HG03521 (cell line): ENCODE results near the gene PIGX.
A peak's percentile ranks its signal among the peaks of the same experiment; 100 is the strongest.

Experiments used
- ATAC-seq: cut with Tn5 transposase; IDR thresholded peaks from one replicate; pipeline ENCODE4 v1.9.1; 2021; ENCODE audit warnings: mild to moderate bottlenecking, moderate library complexity; ENCODE audit not compliant: unreplicated experiment

The PIGX gene

DNA sequence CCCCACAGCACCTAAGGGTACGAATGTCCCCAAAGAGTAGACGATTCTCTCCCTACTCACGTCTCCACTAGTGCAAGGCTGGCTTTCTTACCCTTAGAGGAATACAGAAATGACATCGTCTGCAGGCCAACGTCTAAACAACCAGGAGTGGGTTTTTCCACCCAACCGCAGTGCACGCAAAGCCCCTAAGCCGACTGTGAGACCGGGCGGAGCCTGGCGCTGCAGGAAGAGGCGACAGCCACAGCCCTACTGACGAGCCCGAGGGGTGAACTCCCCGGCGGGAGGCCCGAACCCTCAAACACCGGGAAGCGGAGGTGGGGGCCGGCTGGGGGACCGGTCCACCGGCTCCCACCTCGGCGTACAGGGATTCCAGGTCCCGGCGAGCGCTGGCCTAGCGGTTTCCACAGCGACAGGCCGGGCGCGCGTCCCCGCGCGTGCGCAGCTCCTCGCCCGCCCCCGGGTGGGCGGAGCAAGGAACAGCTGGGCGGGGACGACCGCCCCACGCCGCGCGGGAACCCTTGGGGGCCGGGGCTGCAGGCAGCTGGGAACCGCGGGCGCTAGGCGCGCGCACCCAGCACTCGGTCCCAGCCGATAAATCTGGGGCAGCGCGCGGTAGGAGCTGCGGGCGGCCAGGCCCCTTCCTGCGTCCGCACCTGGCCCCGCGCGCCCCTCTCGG is at the start of gene PIGX, which contains the start of gene CEP19:
Gene PIGX, plus strand, starts transcription at position 540 of the 676 bp plus-strand sequence.
Gene CEP19, minus strand, starts transcription at position 413 of the 676 bp plus-strand sequence. CDS start 3,593 bp downstream, outside the sequence.
- ATAC-seq, result peak; percentile 77

DNA sequence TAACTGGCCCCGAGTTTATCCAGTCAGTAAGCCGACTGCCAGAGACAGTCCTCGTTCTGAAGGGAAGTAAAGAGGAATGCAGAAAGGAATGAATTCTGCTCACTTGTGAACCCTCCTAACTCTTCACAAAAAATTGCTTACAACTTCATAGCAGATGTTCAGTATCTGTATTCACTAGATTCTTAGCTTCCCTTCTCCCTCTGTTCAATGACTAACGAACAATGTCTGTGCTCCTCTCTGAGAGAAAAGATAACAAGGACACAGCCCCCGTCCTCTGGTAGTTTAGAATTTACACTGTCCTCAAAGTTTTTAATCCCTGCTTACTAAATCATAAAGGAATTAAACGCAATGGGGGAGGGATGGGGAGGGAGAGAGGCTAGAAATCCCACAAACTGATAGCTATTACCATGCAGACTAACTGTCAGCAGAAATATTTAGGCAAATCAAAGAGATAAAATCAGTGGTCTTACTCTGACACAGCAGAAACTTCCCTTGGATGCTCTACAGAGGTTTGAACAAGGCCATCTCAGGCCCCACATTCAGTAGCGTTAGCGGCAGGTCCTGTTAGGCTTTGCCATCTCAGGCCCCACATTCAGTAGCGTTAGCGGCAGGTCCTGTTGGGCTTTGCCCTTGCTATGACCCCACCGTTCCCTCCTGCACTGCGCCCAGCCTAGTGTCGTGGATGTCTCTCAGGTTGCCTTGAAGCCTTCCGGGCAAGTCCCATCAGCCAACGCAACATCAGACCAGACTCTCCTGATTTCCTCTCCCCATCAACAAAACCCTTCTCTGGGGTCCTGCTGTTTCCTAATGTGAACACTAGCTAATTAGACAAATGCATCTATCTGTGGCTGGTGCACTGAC is 49.2 kb upstream of the PIGX start:
- ATAC-seq, result no peak

DNA sequence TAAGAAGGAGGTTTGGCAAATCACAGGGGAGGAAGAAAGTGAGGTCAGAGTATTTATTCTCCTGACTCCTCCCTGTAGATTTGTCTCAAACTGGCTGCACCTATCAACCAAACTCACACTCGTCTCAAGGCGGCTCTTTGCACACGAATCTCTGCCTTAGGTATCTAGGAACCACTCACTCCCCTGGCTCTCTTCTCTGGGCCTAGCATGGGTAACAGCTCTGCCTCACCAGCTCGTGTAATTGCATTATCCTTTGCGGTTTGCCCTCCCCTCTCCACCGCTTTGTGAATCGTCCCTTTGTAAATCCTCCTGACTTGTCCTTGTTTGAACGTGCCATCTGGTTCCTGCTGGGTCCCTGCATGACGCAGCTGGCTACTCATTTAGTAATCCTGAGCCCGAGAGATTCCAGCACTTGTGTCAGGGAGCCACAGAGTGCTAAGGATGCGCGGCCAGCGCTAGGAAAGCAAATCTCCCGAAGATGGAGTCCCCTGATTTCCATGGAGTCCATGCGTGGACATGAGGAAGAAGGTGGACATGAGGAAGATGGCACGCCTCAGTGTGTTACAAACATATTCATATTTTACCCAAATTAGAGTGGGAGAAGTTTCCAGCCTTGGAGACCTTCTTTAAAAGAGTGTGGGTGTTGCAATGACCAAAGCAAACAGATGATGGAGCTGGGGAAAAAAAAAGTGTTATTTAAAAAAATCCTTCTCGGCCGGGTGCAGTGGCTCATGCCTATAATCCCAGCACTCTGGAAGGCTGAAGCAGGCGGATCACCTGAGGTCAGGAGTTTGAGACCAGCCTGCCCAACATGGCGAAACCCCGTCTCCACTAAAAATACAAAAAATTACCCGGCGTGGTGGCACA is 45.9 kb upstream of the PIGX start:
- ATAC-seq, result no peak

DNA sequence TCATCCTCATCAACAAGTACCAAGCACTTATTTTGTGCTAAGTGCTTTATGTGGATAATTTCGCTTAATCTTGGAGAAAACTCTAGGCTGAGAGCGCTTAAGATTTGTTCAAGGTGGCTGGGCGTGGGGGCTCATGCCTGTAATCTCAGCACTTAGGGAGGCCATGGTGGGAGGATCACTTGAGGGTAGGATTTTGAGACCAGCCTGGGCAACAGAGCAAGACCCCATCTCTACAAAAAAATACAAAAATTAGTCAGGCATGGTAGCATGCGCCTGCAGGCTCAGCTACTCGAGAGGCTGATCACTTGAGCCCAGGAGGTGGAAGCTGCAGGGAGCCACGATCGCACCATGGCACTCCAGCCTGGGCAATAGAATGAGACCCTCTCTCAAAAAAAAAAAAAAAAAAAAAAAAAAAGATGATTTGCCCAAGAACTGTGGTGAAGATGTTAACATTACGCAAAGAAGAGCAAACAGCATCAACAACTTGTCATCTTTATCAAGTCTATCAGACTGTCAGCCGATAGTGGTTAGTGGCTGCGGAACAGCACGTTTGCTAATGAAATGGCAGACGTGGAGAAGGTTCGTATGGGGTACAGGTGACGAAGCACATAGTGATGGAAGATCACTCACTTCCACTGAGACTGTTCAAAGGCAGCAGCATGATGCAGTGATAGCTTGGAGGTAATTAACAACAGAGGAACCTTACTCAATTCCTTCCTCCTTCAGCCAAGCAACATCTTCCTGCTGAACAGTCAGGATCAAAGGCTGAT is 44.9 kb upstream of the PIGX start:
- ATAC-seq, result no peak

DNA sequence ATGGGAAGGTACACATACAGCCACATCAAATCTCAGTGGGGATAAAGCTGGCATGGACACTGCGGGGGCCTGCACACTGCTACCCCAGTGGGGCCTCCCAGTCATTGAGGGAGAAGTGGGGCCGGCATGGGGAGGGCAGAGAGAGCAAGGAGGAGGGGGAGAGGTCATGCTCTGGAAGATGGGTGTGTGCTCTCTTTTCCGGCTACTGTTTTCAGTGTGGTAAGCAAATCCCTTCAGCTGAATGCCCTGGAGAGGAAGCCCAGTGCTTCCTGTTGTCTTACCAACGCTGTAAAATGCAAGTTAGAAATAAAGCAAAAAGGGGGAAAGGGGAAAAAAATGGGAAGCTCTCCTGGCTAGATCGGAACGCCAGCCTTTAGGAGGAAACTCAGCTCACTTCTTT is 41.8 kb upstream of the PIGX start:
- no peak for ATAC-seq

DNA sequence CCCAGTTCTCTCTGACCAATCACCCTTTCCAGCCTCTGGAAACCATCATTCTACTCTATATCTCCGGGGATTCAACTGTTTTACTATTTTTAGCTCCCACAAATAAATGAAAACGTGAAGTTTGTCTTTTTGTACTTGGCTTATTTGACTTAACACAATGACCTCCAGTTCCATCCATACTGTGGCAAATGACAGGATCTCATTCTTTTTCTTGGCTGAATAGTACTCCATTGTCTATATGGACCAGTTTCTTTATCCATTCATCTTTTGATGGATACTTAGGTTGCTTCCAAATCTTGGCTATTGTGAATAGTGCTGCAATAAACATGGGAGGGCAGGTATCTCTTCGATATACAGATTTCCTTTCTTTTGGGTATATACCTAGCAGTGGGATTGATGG is 38.5 kb upstream of the PIGX start:
- ATAC-seq, result no peak

DNA sequence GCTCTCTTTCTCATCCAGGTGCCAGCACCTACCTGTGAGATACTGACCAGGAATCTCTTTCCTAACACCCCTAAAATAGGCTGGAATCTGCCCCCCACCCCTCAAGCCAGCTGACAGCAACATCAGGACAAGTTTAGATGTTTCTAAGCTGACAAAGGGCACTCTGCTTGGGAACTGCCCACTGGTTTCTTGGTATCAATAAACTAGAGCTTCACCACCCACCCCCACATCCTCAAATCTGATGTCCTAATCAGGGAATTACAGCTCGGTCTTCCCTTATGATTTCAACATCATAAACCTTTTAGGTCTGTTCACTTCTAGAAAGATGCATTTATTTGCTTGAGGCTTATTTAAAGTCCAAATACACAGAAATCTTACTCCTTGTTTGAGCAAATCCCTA is 34.8 kb upstream of the PIGX start:
- ATAC-seq, result no peak

DNA sequence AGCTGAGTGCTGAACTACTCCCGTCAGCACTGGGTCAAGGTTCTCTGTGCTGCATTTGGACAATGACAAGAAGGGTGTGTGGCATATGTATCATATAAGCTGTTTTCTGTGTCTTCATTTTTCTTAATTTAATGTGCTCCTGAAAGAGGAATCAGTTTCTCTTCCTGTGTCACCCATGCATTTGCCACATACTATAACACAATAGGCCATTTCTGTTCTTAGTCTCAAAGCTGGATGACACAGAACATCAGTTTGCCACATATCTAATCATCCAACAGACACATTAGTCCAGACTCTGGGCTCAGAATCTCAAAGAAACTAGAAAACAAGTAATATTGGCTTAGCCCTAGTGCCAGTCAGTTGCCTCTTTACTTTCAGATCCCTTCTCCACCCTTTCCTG is 34.2 kb upstream of the PIGX start:
- no peak for ATAC-seq

DNA sequence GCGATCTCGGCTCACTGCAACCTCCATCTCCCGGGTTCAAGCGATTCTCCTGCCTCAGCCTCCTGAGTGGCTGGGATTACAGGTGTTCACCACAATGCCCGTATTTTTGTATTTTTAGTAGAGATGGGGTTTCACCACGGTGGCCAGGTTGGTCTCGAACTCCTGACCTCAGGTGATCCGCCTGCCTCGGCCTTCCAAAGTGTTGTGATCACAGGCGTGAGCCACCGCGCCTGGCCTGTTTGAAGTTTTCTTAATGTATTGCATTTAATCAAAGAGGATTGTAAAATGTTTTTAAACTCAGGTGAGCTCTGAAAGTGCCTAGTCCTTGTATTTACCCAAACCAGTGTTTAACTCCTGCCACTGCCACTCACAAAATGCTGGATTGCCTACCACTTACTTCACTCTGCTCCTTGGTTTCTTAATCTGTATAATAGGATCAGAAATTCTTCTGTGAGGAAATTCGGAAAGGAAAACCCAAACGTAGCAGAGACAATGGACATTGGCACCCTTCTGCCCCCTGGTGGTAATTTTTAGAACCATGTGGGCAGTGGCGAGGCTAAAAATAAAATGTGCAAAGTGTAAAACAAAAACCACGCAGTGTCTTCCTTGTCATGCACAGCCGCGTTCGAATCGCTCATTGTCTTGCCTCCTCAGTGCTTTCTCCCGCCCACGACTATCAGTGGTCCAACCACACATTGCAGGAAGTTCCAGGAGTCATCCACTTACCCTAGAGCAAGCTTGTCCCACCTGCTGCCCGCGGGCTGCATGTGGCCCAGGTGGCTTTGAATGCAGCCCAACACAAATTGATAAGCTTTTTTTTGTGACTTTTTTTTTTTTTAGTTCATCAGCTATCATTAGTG is 27.4 kb upstream of the PIGX start:
- peak; percentile 82 for ATAC-seq

DNA sequence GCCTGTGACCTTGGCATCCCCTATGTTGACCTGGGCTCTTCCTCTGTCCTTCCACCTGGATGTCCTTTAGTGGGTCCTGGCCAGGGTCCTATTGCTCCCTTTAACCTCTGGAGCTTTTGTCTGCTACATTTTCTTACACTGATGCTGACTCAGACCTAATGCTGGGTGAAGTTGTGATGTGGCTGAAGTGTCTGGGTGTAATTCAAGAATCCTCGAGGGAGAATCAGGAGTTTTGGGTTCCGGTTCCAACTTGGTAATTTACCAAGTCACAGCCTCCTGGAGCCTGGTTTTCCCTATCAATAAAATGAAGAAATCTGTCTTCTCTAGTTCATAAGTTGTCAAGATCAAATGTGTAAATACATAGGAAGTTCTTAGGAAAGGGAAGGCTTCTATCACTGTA is 25.7 kb upstream of the PIGX start:
- no peak for ATAC-seq

DNA sequence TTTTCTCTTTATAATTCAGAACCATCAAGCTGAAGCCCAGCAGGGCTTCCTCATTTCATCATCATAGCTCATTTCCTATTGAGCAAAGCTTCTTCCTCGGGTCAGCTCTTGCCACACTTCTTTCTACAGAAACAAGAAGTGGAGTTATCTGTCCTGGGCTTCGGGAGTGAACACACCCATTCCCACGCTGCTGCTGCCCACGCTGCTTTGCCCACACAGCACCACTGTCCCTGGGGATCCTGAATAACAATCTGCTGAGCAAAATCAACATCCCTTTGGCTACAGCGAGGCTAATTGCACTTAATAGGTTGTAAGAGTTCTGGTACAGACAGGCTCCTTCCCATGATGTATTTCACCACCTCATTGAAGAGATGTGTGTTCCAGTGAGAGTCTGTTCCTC is 23.8 kb upstream of the PIGX start:
- no peak for ATAC-seq

DNA sequence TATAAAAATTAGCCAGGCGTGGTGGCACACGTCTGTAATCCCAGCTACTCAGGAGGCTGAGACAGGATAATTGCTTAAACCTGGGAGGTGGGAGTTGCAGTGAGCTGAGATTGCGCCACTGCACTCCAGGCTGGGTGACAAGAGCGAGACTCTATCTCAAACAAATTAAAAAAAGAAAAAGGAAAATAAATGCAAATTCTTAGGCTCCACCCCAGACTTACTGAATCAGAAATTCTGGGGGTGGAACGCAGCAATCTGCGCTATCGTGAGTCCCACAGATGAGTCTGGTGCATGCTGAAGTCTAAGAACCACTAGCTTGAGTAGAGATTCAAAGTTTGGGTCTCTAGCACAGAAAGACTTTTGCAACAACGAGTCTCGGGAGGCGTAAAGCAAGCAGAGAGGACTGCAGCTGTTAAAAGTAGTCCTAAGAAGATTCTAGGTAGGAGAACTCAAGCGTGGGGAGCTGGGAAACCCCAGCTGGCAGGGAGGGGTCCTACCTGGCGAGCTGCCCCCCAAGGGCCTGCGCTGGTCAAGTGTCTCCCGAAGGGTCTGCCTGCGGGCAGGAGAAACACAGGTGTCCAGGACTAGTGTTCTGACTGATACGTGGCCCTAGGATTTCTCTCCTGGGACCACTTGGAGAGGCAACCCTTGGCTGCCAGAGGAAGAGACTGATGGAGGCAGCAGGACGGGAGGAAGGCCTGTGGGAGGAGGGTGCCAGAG is 22.1 kb upstream of the PIGX start:
- ATAC-seq, result no peak

DNA sequence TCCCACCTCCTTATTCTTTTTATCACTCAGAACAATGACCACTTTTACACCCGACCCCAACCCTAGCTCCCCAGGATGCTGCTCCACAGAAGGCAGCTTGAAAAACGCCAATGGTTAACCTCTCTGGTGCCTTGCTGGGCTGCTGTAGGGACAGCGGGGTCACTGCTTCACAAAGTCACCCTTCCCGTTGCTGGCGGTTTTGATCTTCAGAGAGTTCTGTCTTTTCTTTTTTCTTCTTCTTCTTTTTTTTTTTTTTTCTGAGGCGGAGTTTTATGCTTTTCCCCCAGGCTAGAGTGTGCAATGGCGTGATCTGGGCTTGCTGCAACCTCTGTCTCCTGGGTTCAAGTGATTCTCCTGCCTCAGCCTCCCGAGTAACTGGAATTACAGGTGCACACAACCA is 20.8 kb upstream of the PIGX start:
- ATAC-seq, result no peak

DNA sequence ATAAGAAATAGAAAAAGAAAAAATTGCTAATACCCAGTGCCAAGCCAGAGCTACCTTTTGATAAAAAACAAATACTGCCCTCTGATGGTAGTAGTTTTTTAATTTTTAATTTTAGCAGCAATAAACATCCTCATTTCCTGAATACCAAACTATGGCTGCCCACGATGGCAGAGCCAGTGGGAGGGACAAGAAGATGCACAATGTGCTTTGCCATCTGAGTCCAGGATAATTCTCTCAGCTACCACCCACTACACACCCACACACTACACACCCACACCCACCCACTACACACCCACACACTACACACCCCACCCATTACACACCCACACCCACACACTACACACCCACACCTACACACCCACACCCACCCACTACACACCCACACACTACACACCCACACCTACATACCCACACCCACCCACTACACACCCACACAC is 18.0 kb upstream of the PIGX start:
- no peak for ATAC-seq

DNA sequence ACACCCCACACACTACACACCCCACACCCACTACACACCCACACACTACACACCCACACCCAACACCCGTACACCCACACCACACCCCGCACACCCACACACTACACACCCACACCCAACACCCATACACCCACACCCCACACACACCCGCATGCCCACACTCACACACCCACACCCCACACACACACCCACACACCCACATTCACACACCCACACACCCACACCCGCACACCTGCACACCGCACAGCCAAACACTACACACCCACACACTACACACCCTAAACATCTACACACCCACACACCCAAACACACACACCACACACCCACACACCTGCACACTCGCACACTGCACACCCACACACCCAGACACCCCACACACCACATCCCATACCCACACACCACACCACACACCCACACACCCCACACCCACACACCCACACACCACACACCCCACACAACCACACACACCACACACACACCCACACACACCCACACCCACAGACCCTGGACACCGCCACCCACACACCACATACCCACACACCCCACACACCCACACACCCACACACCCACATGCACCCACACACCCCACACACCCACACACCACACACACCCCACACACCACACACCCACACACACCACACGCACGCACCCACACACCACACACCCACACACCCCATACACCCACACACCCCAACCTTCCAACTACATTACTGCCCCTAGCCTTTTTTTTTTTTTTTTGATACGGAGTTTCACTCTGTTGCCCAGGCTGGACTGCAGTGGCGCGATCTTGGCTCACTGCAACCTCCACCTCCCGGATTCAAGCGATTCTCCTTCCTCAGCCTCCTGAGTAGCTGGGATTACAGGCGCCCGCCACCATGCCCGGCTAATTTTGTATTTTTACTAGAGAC is 17.0 kb upstream of the PIGX start:
- ATAC-seq, result no peak

DNA sequence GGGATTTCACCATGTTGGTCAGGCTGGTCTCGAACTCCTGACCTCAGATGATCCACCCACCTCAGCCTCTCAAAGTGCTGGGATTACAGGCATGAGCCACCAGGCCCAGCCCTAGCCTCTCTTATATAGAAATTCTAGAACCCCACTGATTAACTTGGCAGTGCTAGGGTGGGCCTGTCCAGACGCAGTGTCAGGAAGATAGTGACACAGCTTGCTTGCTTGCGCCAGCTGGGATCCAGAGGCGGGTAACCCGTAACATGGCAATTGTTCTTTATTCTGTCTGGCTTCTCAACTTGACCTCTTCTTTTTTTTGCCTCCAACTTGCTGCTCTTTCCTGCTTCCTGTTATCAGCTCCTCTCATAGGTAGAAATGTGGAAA is 16.3 kb upstream of the PIGX start:
- no peak for ATAC-seq

DNA sequence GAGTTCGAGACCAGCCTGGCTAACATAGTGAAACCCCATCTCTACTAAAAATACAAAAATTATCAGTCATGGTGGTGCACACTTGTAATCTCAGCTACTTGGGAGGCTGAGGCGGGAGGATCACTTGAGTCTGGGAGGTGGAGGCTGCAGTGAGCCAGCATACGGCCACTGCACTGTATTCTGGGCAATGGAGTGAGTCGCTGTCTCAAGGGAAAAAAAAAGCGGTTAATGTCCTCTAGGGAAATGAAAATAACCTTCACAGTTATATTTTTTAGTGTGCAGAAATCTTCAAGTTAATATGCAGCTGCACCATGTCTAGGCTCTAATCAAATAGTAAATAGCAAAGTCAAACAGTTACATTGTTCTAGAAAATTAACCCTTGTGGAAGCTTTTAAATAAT is 14.9 kb upstream of the PIGX start:
- no peak for ATAC-seq

DNA sequence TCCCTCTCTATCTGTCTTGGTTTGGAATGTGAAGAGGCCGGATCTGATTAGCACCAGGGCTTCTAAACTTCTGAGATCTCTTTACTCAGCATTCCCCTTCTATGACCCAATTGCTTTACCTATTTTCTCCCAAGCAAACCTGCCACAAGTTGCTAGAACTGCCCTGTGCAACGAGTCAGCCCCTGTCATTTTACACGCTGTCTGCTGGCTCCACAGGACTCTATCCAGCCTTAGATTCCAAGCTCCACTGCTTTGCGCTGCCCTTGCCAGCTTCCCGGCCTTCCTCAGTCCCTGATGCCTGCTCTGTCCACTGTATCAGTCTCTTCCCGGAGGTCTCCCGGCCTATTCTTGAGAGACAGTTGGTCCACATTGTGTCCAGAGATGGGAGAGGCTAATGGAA is 12.4 kb upstream of the PIGX start:
- no peak for ATAC-seq
